GM20000 (cell line): ENCODE measurements around the gene TNFRSF14.

Experiments
- DNase-seq: peaks from one replicate; pipeline ENCODE4 v3.0.0; 2012; ENCODE audit warnings: low spot score
- CTCF ChIP-seq: IDR thresholded peaks from 2 replicates; pipeline ENCODE4 v1.5.1; 2012; ENCODE audit warnings: mild to moderate bottlenecking, control low read depth; ENCODE audit errors: extremely low read depth, missing control alignments

The TNFRSF14 gene

GRCh38 chr1:2523891-2524609, 32.1 kb upstream of the TNFRSF14 start:
- no peak for DNase-seq
- TF ChIP-seq CTCF: no peak

DNA sequence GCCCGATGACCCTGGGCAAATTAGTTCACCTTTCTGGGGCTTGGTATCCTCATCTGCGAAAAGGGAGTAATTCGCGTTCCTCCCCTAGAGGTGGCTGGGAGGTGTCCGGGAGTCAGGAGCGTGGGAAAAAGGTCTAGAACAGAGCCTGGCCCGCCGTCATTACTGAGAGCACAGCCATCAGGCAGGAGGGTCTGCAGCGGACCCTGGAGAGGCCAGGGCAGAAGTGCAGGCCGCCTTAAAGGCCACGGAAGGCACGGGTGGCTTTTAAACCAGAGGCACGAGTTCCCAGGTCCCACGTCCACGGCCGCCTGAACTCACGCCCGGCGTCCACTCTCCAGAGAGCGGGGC, 30.6 kb upstream of the TNFRSF14 start:
- DNase-seq: no peak
- TF ChIP-seq CTCF: no peak

- DNase-seq: peak; percentile 97
- TF ChIP-seq CTCF: no peak
Observed at GRCh38 chr1:2525920-2526823, 30.0 kb upstream of the TNFRSF14 start, which contains the start of gene PANK4. TSS of gene PANK4 (minus strand) at chr1:2526596. CDS start at chr1:2526587, 9 bp downstream.

DNA sequence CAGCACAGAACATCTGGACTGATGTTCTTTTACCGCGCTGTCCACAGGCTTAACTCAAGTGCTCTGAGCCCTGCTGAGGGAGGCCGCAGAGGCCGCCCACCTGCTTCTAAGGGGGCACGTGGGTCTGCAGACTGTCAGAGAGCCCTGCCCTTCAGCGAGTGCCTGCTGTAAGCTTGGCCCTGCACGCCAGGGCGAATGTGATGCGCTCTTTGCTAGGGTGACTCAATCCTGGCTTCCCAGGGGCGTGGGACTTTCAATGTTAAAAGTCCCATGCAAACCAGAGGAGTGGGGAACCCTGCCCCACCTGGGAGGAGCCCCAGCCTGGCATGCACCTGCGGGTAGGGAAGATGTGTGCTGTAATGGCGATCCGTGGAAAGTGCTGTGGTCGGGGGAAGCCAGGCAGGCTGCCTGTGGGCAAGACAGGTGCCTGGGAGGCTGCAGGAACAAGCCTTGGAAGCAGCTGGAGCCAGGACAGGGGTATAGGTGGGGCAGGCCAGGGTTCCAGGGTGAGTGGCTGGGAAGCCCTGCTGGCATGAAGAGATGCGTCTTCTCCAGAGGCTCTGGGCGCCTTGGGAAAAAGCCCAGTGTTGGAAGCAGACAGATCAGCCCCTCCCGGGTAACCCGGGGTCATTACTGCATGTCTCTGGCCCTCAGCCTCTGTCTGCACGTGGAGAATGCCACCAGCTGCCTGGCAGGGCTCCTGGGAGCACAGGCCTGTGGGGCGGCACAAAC, 29.2 kb upstream of the TNFRSF14 start:
- TF ChIP-seq CTCF: no peak
- peak; percentile 79 for DNase-seq

- no peak for DNase-seq
- TF ChIP-seq CTCF: no peak
Observed at GRCh38 chr1:2527556-2527860, 28.7 kb upstream of the TNFRSF14 start.

GRCh38 chr1:2528016-2528415, 28.2 kb upstream of the TNFRSF14 start:
- no peak for DNase-seq
- TF ChIP-seq CTCF: no peak

DNA sequence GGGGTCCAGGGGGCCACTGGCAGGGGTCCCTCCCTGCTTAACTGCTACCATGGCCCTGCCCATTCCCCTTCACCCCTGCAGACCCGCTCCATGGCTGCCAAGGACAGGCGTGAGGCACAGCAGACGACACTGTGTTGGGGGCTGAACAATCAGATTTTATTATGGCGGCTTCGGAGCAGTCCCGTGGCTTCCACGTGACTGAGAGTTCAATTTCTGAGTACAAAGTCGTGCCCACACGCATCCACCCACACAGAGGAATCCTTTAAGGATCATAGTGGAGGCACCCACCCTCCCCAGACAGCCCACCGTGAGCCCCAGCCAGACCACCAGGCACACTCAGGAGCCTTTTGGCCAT, 27.6 kb upstream of the TNFRSF14 start:
- DNase-seq: no peak
- no peak for TF ChIP-seq CTCF
